Body of pancreas (tissue), 4 donors: ENCODE measurements around the gene MGAT4D.

Experiments
- CTCF ChIP-seq, 7 experiments: fragments of 450-650 bp in 4 of 7; fragments of 200-600 bp in 3 of 7; sonication (generic) in 3 of 7; IDR thresholded peaks; one replicate each; pipeline ENCODE4 v1.5.1; 2016 to 2019; ENCODE audit warnings: antibody characterized with exemption in 7 of 7
- POLR2A ChIP-seq, 3 donors: fragments of 450-650 bp; IDR thresholded peaks; one replicate each; pipeline ENCODE4 v1.6.1; 2016; ENCODE audit warnings: antibody characterized with exemption in 3 of 3, mild to moderate bottlenecking in 2 of 3

GRCh38 chr4:140529434-140529833, 31.3 kb upstream of the MGAT4D start:
- no peak for TF ChIP-seq CTCF (IDR thresholded peaks at IDR 0.05)
- no peak for TF ChIP-seq POLR2A (IDR thresholded peaks at IDR 0.05)
